ENCODE measurements around the gene MAST4.
A peak's percentile ranks its signal among the peaks of the same experiment; 100 is the strongest.

The MAST4 gene

GRCh38 chr5:67012171-67012570 lies 416.0 kb downstream of the MAST4 start (continued):
- TF ChIP-seq ZNF121 (tag by site-specific recombination; IDR thresholded peaks at IDR 0.05): no peak
- 0 out of 2 replicates have a peak, but pooled peaks have one; percentile 31 for TF ChIP-seq KLF8 (tag by site-specific recombination; IDR thresholded peaks at IDR 0.05)
- TF ChIP-seq ZFP41 (tag by site-specific recombination; IDR thresholded peaks at IDR 0.05; ENCODE audit: borderline replicate concordance): no peak
- TF ChIP-seq ZNF37A (tag by site-specific recombination; IDR thresholded peaks at IDR 0.05): no peak
- TF ChIP-seq ZNF670 (tag by site-specific recombination; IDR thresholded peaks at IDR 0.05; ENCODE audit: low read depth): no peak
- TF ChIP-seq ZNF341 (tag by site-specific recombination; IDR thresholded peaks at IDR 0.05; ENCODE audit: low read depth): no peak
- TF ChIP-seq ZNF501 (tag by site-specific recombination; IDR thresholded peaks at IDR 0.05): no peak
- TF ChIP-seq ZEB2 (tag by site-specific recombination; IDR thresholded peaks at IDR 0.05): peak; percentile 46; the same call in 1 of the 2 replicates
- no peak for TF ChIP-seq ZNF433 (tag by site-specific recombination; IDR thresholded peaks at IDR 0.05; ENCODE audit: low read depth)
- TF ChIP-seq SP7 (tag by site-specific recombination; IDR thresholded peaks at IDR 0.05): peak; percentile 92
- no peak for TF ChIP-seq ZNF239 (tag by site-specific recombination; IDR thresholded peaks at IDR 0.05)
- TF ChIP-seq ZSCAN16 (tag by site-specific recombination; IDR thresholded peaks at IDR 0.05): no peak
- TF ChIP-seq ZBTB20 (tag by site-specific recombination; IDR thresholded peaks at IDR 0.05): no peak
- no peak for TF ChIP-seq ZNF514 (tag by site-specific recombination; IDR thresholded peaks at IDR 0.05)
- no peak for TF ChIP-seq SP2 (tag by site-specific recombination; IDR thresholded peaks at IDR 0.05)
- no peak for TF ChIP-seq ZBTB10 (tag by site-specific recombination; IDR thresholded peaks at IDR 0.05)
- TF ChIP-seq HIC1 (tag by site-specific recombination; IDR thresholded peaks at IDR 0.05): peak; percentile 37; the same call in 1 of the 2 replicates
- TF ChIP-seq ZNF571 (tag by site-specific recombination; IDR thresholded peaks at IDR 0.05): no peak
- no peak for TF ChIP-seq ZNF664 (tag by site-specific recombination; IDR thresholded peaks at IDR 0.05)
- no peak for TF ChIP-seq SALL2 (tag by site-specific recombination; IDR thresholded peaks at IDR 0.05; ENCODE audit: borderline replicate concordance)
- TF ChIP-seq ZNF133 (tag by site-specific recombination; IDR thresholded peaks at IDR 0.05): no peak
- TF ChIP-seq ZSCAN5A (tag by site-specific recombination; IDR thresholded peaks at IDR 0.05): no peak
- TF ChIP-seq ZNF214 (tag by site-specific recombination; IDR thresholded peaks at IDR 0.05; ENCODE audit: borderline replicate concordance): no peak
- TF ChIP-seq ZNF426 (tag by site-specific recombination; IDR thresholded peaks at IDR 0.05): no peak
- no peak for TF ChIP-seq ZFP3 (tag by site-specific recombination; IDR thresholded peaks at IDR 0.05; ENCODE audit: low read depth)
- TF ChIP-seq ZNF280C (tag by site-specific recombination; IDR thresholded peaks at IDR 0.05): no peak
- TF ChIP-seq ZNF629 (tag by site-specific recombination; IDR thresholded peaks at IDR 0.05): peak; percentile 87
- no peak for TF ChIP-seq ZBTB7A (tag by site-specific recombination; IDR thresholded peaks at IDR 0.05; ENCODE audit: low read depth)
- no peak for TF ChIP-seq MEIS1 (CRISPR knock-in tag; IDR thresholded peaks at IDR 0.05; ENCODE audit: borderline replicate concordance)
- TF ChIP-seq ZNF302 (tag by site-specific recombination; IDR thresholded peaks at IDR 0.05; ENCODE audit: low read depth): no peak
- no peak for TF ChIP-seq ZNF624 (tag by site-specific recombination; IDR thresholded peaks at IDR 0.05)
- TF ChIP-seq ZNF585B (tag by site-specific recombination; IDR thresholded peaks at IDR 0.05): no peak
- no peak for TF ChIP-seq BCL11A (tag by site-specific recombination; IDR thresholded peaks at IDR 0.05; ENCODE audit: low read depth)
- no peak for TF ChIP-seq ZNF660 (tag by site-specific recombination; IDR thresholded peaks at IDR 0.05)
- no peak for TF ChIP-seq ZNF830 (tag by site-specific recombination; IDR thresholded peaks at IDR 0.05; ENCODE audit: low read depth)
- no peak for TF ChIP-seq ZFHX2 (tag by site-specific recombination; conservative IDR thresholded peaks at IDR 0.05)
